Calu3 (cell line): ENCODE data around the gene KCNJ15. TPM values are rescaled to one million over a fixed set of nuclear protein-coding genes. Genes with fewer than 3 reads are reported as not detected.

Experiments used
- BruUV-seq: library from RNA; stranded (reverse); fragments of 400-500 nt; replicated peaks from 2 replicates; lab custom pipeline; 2021; lab: Mats Ljungman, UMichigan
- CTCF ChIA-PET: fragments of 300-600 bp; sonication (Branson Sonifier 250); formaldehyde crosslinking; loops from one replicate; lab custom pipeline; 2022; ENCODE audit warnings: antibody characterized with exemption; lab: Charles Lee
- DNase-seq: peaks from one replicate; pipeline ENCODE4 v3.0.0; 2022
- H3K27ac Mint-ChIP-seq: one replicate; pipeline ENCODE4 v1.8.0; 2022; ENCODE audit warnings: mixed read lengths; ENCODE audit not compliant: unreplicated experiment
- H3K27me3 Mint-ChIP-seq: one replicate; pipeline ENCODE4 v1.8.0; 2022; ENCODE audit warnings: mixed read lengths; ENCODE audit not compliant: unreplicated experiment
- H3K36me3 Mint-ChIP-seq: one replicate; pipeline ENCODE4 v1.8.0; 2022; ENCODE audit warnings: mild to moderate bottlenecking, moderate library complexity, mixed read lengths; ENCODE audit not compliant: insufficient read depth, unreplicated experiment
- H3K4me1 Mint-ChIP-seq: one replicate; pipeline ENCODE4 v1.8.0; 2022; ENCODE audit warnings: mild to moderate bottlenecking, low read depth, mixed read lengths; ENCODE audit not compliant: unreplicated experiment
- H3K4me3 Mint-ChIP-seq: one replicate; pipeline ENCODE4 v1.8.0; 2022; ENCODE audit warnings: mild to moderate bottlenecking, low read depth, moderate library complexity, mixed read lengths; ENCODE audit not compliant: unreplicated experiment
- H3K9me3 Mint-ChIP-seq: one replicate; pipeline ENCODE4 v1.8.0; 2022; ENCODE audit warnings: low read depth, mixed read lengths; ENCODE audit not compliant: unreplicated experiment
- CTCF ChIP-seq: fragments of 200-600 bp; IDR thresholded peaks from one replicate; pipeline ENCODE4 v1.8.0; 2022; ENCODE audit warnings: antibody characterized with exemption; ENCODE audit not compliant: unreplicated experiment
- intact Hi-C: fragments of 100-400 bp; cut with micrococcal nuclease; formaldehyde crosslinking; loops from one replicate; pipeline ENCODE4 v1.10.0; 2022; ENCODE audit not compliant: unreplicated experiment
- total RNA-seq: library from RNA; stranded (reverse); gene quantifications from 2 replicates; pipeline ENCODE4 v1.2.3, GENCODE V29; 2022

Gene KCNJ15
- total RNA-seq, 1 experiment from 2014 or later = 48.0 TPM

GRCh38 chr21:38314558-38314957 lies 57.8 kb downstream of the KCNJ15 start:
- H3K27ac Mint-ChIP-seq = no peak overlapping the region
- no peaks in the 10 kb centered on the region for H3K36me3 Mint-ChIP-seq
- intact Hi-C loops = no loop called here
- H3K27me3 Mint-ChIP-seq = no peaks in the 10 kb centered on the region
- TF ChIP-seq CTCF = no peak
- DNase-seq = no peak
- no peak overlapping the region for H3K4me3 Mint-ChIP-seq
- no peaks in the 10 kb centered on the region for H3K9me3 Mint-ChIP-seq
- CTCF ChIA-PET = no interaction called here
- no TSS peak for BruUV-seq
- peaks cover 35% of the 10 kb centered on the region for H3K4me1 Mint-ChIP-seq

- intact Hi-C loops = no loop called here
- BruUV-seq = no TSS peak
- H3K36me3 Mint-ChIP-seq = no peaks in the 10 kb centered on the region
- H3K27me3 Mint-ChIP-seq = no peaks in the 10 kb centered on the region
- H3K9me3 Mint-ChIP-seq = no peaks in the 10 kb centered on the region
- H3K27ac Mint-ChIP-seq = no peak overlapping the region
- peaks cover 35% of the 10 kb centered on the region for H3K4me1 Mint-ChIP-seq
- no peak overlapping the region for H3K4me3 Mint-ChIP-seq
- TF ChIP-seq CTCF = no peak
- CTCF ChIA-PET = no interaction called here
- no peak for DNase-seq
Measured at GRCh38 chr21:38315122-38315521, 58.3 kb downstream of the KCNJ15 start.

- Mint-ChIP-seq H3K9me3 (no peaks in the 10 kb centered on the region), H3K4me1 (peaks cover 5% of the 10 kb centered on the region), H3K4me3 (no peak overlapping the region), H3K27ac (no peak overlapping the region), H3K36me3 (no peaks in the 10 kb centered on the region), H3K27me3 (no peaks in the 10 kb centered on the region)
- intact Hi-C loops = no loop called here
- no TSS peak for BruUV-seq
- TF ChIP-seq CTCF = no peak
- CTCF ChIA-PET = interaction anchor here (1.3 kb wide), 1 partner anchor 32 kb away, joined by 4 read pairs; no protein-coding TSS in a partner anchor
- no peak for DNase-seq
Measured at GRCh38 chr21:38319781-38320180, 63.0 kb downstream of the KCNJ15 start.

GRCh38 chr21:38321568-38321967 lies 64.8 kb downstream of the KCNJ15 start:
- no peak for DNase-seq
- H3K9me3 Mint-ChIP-seq = no peaks in the 10 kb centered on the region
- no peaks in the 10 kb centered on the region for H3K4me1 Mint-ChIP-seq
- intact Hi-C loops = no loop called here
- H3K27me3 Mint-ChIP-seq = no peaks in the 10 kb centered on the region
- no peak overlapping the region for H3K27ac Mint-ChIP-seq
- no TSS peak for BruUV-seq
- CTCF ChIA-PET = no interaction called here
- H3K36me3 Mint-ChIP-seq = no peaks in the 10 kb centered on the region
- TF ChIP-seq CTCF = no peak
- no peak overlapping the region for H3K4me3 Mint-ChIP-seq
